Activated gamma-delta T cell treated with Interleukin-2 at 50 U/mL for 16 hours (primary cell): ENCODE measurements around the gene RBBP8NL.
"Not testable (repeated sequence)": the region's sequence is repeated elsewhere in the genome, so short reads cannot be mapped to it uniquely, and the experiment has no call there.

ENCODE experiments used
- DNase-seq: peaks from one replicate; pipeline ENCODE4 v3.0.0-alpha.2; 2020

The RBBP8NL gene

DNA sequence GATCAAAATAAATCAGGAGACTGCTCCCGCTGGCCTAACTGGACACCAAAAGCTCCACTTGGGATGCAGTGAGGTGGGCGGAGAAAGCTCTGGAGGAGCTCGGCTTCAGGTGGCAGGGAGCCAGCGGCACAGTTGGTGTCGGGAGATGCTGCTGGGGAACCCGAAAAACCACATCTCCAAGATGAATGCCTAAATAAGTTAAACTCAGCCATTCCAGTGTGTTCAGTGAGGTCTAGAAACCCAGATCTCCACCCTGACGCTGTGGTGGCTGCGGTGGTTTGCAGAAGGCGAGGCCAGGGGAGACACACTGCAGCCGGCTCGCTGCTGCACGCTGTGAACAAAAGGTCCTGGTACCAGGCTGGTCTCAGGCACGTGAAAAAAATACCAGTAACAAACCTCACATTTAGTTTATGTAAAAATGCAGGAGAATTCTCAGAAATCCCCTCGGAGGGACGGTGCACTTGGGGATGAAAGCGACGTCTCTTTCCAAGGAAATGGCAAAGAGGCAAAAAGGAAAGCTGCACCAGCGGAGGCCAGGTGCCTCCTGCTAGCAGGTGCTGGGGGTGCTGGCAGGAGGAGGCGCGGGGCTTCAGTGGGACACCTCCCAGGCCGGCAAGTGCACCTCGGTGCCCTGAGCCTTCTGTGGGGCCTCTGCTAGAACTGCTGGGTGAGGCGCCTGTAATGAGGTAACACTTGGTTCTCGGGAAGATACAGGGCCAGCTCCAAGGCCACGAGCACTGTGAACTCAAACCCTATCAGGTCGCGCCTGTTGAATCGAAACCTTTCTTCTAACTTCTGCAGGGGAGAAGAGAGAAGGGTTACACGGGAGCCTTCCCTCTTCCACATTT is 36.8 kb downstream of the RBBP8NL start:
- DNase-seq, result no peak

DNA sequence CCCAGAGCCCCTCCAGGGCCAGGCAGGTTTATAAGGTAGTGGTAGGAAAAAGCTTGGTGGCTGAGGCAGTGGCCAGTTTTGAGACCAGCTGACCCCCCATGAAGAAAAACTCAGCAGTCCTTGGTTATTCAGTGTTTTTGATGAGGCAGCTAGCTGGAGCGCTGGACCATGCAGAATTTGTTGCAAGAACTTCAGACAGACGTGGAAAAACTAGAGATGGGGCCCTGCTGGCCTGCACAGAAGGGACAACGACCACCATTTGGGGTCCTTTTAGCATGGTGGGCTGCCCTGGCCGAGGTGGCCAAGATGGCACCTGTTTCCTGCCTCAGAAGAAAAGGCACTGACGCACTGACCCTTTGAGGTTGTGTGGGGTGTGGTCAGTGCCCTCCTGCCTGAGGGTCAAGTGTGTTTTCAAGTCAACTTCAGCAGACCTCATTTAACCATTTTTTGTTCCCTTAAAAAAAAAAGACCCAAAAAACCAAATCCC is 37.7 kb downstream of the RBBP8NL start:
- DNase-seq, result no peak

DNA sequence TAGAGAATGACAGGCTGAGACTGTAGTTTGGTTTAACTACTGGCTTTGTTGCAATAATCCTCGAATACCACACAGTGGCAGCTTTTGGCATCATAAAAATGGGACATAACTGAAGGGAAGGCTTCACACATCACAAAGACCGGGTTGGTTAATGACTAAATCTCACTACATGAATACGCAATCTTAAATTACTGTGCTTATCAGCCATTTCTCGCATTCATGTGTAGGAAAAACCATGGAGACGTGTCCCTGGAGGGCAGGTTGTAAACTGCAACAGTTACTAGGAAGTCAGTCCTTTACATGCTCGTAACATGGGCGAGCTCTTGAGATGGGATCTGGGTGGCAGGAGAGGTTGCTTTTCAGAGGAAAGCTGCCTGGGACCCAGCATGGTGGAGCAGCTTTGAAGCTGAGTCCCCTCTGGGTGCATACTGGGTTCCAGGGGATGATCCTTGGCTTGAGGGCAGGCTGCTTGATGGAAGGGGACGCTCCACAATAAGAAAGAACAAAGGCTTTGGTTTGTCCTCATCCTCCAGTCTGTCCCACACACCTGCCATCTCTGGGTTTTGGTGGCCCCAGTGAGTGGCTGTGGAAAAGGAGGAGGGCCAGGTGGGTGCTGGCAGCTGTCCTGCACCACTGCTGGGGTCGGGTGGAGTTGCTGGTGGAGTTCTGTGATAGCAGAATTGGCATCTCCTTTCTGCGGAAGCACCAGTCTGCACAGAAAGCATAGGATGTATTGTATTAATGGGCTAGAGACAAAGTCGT is 38.3 kb downstream of the RBBP8NL start:
- no peak for DNase-seq

DNA sequence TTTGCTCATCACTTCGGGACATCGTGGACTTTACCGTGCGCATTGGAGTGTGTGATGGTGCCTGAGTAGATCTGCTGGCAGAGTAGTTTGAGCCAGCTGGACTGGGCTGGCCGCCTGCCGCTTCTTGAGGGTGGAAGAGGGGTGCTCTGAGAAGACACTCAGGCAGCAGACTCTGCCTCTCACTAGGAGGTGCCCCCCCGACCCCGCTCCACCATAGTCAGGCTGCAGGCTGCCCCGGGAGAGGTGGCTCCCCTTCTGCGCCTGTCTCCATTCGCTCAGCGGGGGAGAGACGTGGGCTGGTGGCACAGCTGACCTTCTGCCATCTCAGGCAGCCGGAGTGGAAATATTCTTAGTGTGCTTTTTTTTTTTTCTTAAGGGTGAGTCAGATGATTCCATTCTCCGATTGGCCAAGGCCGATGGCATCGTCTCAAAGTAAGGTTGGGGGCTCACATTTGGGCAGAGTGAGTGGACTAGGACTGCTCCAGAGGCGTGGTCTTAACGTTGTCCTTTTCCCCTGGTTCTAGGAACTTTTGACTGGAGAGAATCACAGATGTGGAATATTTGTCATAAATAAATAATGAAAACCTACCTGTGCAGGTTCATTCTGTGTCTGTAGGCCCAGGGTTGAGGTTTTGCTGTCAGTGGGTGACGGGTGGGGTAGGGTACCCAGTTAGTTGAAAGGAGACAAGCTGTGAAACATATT is 39.3 kb downstream of the RBBP8NL start:
- no peak for DNase-seq

DNA sequence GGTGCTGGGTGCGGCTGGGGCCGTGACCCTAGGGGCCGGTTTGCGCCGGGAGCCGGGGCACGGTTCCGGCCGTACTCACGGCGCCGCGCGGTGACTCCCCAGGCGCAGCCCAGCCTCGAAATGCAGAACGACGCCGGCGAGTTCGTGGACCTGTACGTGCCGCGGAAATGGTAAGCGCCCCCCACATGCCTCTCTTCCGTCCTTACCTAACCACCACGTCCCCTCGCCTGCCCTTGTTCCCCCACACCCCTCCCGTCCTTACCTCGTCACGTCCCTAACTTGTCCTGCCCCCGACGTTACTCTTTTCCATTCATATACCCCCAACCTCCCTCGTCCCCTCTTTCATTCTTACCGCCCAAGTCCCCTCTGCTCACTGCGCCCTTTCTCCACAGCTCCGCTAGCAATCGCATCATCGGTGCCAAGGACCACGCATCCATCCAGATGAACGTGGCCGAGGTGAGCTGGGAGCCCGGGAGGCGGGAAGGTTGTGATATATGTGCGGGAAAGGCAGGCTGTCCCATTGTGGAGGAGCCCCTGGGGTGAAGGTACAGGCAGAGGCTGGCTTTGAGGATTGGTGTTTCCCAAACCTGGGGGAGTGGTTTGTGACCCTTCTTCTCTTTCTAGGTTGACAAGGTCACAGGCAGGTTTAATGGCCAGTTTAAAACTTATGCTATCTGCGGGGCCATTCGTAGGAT is 40.0 kb downstream of the RBBP8NL start:
- peak; percentile 30 for DNase-seq

DNA sequence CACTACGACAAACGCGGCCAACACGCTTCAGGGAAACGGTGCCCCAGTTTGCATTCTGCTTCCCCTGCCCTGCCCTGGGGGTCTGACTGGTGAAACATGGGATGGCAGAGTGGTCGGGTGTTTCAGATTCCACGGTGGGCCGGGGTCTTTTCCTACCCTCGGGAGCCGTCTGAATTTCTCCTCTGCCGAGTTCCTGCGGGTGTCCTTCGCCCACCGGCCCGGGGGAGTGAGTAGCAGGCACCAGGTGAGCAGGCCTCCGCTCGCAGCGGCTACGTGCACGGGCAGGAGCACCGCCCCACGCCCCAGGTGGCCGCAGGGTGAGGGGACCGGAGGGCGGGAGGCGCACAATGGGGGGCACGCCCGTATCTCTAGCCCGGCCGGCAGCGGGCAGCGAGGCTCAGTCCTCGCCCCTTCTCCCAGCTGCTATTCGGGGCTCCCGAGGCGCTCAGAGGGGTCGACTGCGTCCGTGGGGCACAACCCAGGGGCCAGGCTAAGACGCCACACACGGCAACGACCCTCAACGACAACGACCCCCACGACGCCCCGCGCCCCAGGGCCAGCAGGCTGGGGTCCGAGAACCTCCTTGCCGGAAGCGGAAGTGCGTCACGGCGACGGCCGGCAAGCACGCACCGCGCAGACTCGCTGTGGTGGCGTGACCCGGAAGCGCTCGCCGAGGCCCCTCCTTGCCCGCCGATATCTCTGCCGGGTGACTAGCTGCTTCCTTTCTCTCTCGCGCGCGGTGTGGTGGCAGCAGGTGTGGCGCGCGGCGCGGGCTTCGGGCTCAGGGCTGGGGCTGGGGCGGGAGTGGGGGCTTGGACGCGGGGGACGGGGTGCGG is 40.7 kb downstream of the RBBP8NL start, which contains the start of gene RPS21:
Gene RPS21, plus strand, starts transcription at position 721 of the 836 bp plus-strand sequence. CDS start 236 bp downstream, outside the sequence.
- DNase-seq, result peak; percentile 91

DNA sequence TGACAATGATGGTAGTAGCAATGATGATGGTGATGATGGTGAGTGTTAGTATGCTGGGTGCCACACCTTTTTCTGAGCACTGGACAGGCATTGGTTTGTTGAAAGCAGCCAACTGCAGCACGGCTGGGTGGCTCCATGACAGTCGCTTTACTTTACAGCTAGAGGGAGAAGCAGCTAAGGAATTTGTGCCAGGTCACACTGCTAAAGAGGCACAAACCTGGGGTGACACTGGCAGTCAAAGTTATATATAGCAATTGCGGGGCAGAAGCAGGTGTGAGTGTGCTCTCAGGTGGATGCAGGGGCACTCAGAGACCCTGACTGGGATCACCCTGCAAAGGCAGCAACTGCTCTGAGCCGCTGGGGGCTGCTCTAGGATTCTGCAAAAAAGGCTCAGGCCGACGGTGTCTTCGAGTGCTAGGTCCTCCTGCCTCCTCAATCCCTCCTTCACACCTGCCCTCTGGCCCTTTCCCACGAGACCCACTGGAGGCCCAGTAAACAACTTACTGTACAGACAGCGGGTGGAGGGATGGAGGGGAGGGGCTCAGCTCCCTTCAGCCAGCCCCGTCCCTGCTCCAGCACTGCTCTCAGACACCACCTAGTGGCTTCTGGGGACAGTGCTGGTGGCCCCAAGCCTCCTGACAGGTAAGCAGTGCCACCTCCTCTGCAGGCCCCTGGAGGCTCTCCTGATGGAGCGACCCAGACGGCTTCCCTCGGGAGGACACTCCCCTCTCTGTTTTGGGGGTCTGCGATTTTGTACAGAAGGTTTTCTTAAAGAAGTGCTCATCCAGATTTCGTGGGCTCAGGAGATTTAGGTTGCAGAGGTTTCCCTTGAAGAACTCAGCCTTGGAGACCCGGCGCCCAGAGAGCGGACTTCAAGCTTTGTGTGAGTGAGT is 44.8 kb downstream of the RBBP8NL start:
- peak; percentile 70 for DNase-seq

DNA sequence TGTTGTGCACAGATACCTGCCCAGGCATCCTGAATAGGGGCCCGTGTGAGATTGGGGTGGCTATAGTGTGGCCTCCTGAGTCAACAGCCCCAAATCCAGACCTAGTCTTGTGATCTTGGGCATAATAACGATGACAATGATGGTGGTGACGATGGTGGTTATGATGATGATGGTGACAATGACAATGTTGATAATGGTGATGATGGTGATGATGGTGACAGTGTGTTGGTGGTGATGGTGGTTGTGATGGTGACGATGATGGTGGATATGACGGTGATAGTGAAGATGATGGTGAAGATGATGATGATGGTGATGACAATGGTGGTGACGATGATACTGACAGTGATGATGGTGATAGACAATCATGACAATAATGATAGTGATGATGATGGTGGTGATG is 45.5 kb downstream of the RBBP8NL start:
- no peak for DNase-seq

DNA sequence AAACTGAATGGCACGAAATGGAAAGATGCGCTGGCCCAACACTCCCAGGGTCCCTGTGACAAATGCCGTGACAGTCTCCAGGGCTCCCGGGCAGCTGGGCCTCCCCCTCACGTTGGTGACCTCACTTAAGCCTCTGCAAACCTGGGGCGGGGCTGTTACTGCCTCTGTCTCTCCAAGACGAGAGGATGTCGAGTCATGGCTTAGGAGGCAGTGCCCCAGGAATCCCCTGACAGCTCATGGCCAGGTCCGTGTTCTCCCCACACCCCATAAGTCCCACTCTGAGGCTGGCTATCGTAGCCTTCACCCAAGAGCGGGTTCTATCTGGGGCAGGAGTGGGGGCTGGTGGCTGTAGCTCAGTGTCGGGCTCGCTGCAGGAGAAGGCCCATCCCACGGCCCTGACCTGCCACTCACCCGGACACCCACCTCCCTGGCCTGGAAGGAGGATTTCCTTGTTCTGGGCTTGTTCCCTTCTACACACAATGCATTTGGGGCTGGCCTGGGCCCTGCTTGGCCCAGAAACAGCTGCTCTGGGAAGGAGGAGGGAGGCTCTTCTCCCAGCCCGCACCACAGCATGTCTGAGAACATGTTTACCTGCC is 46.0 kb downstream of the RBBP8NL start:
- no peak for DNase-seq

DNA sequence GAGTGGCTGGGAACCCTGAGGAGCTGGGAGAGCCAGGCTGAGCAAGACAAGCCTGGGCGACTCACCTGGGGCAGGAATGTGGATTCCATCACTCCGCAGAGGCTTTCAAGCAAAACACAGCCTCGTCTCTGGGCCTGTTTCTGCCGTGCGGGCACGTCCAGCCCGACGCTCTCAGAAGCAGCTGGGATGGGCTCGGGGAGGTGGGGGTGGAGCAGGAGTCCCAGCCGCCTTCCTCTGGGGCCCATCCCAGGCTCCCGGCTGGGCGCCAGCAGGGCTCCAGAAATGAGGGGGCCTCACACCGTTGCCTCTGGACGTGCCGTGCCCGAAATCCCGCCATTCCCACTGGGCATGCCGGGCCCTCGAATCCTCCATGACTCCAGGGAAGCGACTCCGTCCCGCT is 49.1 kb downstream of the RBBP8NL start:
- DNase-seq, result no peak

DNA sequence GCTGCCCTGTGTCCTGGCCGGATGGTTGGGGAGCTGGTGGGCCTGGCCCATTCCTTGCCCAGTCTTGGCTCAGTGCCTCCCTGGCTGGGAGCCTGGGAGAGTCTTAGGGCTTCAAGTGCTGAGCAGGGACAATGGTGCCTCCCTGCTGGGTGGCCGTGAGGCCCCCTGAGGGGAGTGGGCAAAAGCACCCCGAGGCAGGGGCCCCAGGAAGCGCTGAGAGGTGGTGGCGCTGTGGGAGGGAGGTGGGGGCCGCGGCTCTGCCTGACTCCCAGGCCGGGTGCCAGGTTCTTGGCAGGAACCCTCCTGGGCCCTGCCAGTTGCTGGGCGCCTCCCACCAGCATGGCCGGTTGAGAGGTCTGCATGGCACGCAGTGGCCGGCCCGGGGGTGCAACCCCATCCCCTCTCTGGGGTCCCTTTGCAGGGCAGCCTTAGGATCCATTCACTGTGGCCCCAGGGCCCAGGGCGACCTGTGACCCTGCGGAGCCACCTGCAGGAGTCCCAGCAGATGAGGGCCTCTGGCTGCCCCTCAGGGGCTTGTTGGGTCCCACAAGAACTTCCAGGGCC is 49.6 kb downstream of the RBBP8NL start:
- no peak for DNase-seq

DNA sequence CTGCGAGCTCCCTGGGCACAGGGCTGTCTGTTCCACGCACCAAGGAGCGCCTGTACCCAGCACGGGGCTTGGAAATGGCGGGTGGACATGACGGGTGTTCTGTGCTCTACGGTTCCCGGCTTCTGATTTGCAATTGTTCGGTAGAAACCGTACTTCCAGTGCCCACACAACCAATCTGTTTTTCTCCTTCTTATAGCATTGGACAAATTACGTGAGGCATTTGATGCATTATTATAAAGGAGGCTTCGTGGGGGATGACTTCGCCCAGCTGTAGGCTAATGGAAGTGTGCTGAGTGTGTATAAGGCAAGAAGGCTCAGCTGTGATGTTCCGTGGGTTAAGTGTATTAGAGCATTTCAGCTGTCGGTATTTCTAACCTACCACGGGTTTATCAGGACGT is 50.3 kb downstream of the RBBP8NL start:
- DNase-seq, result no peak

DNA sequence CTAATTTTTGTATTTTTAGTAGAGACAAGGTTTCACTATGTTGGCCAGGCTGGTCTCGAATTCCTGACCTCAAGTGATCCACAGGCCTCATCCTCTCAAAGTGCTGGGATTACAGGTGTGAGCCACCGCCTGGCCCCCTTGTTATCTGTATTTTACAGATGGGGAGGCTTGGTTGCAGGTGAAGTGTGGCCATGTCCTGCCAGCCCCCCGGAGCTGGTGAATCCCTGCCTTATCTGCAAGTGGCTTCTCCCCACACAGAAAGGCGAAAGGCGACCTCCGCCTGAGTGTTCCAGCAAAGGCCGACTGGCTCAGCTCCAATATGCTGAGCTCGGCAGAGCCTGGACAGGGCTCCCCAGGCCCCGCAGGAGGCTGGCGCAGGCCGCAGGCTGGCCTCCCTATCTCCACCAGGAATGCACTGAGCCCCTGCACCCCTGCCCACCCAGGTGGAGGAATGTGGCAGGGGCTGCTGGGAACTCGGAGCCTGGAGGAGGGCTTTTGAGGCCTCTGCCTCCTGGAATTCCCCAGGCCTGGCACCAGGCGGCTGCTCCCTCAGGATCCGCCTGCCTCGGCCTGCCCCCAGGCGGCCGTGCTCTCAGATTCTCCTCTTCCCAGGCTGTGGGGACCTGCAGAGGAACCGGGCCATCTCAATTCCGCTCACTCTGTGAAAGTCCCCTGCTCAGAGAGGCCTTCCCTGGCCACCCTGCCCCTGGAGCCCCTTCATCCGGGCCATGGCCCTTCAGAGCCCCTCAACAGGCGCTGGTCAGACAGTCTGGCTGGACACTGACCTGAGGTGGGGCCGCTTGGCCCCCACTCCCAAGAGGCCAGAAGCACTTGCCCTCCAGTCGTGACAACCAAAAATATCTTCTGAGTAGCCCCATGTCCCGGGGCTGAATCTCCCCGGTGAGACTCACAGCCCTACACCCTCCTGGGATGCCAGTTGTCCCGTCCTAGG is 51.0 kb downstream of the RBBP8NL start:
- DNase-seq, result no peak

DNA sequence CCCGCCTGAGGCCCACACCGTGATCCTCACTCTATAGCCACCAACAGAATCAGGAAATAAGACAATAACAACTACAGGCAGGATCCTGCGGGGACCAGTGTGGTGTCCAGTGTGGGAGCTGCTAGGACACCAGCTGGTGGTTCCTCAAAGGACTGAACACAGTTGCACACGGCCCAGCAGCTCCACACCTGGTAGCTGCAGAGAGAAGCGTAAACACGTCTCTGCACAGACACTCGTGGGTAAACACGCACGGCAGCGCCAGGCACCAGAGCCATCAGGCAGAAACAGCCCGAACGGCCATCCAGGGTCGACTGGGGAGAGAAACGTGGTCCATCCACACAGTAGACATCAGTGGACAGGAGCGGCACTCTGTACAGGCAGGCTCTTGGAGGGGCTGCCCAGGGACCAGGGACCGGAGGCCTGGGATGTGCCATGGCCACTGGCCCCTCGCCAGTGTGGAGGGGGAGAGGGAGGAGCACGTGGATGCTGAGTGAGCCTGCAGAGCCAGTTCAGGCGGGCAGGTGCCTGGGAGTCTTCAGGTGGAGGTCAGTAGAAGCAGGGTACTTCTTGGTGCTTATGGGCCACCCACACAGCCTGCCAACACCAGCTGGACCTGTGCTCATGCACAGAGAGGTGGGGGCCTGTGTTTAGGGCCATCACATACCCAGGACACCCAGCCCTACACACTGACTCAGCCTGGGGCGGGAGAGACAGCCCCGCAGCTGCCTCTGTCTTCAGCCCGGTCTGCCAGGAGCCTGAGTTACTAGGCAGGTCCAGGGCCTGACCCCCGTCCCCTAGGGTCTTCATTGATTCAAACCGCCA is 52.8 kb downstream of the RBBP8NL start:
- no peak for DNase-seq

DNA sequence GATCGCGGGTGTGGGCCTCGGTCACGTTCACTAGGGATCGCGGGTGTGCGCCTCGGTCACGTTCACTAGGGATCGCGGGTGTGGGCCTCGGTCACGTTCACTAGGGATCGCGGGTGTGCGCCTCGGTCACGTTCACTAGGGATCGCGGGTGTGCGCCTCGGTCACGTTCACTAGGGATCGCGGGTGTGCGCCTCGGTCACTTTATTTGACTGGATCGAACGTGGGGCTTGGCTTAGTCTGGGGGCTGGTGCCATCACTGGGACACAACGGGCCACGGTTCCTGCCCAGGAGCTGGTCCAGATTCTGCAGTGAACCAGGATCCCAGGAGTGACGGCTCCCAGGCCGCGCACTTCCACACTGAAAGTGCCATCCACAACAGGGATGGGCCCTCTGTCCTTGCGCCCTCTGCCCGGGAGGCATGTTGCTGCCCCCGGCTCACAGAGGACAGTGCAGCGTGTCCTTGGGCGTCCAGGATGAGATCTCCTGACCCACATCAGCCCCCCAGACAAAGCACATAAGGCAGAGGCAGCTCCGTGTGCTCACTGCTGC is 53.6 kb downstream of the RBBP8NL start:
- not testable (repeated sequence) for DNase-seq

DNA sequence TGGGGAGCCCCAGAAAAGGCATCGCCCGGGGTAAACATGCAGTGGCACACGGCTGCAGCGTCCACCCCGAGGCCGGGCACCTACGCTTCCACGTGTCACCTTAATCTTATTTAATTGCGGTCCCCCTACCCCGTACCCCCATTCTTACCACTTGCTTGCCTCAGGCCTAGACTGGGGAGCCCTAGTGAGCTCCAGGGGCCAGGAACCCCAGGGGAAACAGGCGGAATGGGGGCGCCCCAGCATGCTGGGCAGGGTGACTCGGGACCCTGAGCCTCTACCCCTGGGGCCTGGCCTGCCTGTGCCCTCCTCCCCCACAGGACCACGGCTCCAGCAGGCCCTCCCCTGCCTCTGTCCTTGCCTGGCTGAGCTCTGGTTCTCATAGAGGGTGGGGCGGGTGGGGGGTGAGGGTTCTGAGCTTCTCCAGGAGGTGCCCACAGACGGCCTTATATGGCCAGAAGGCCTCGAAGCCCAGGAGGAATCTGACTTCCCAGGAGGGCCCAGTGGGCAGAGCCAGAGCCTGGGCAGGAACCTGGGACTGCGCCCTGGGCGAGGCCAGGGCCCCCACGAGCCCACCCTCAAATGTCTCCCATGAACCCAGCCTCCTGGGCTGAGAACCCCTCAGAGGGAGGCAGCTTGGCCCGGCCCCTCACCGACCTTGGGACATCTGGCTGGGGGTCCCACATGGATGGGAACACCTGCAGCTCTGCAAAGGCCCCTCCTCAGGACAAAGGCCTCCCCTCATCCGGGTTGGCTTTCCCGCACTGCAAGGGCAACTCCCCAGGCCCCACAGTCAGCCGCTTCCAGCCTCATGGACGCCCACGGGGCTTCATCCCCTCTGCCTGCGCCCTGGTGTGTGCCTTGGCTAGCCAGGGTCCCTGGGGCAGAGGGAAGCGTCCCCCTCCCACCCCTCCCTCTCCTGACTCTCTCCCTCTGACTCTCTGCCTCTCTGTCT is 55.0 kb downstream of the RBBP8NL start:
- DNase-seq, result no peak
